Muscle layer of colon (tissue), 2 donors: Measurements from ENCODE around the gene SLC10A7.
"Not testable (repeated sequence)": the region's sequence is repeated elsewhere in the genome, so short reads cannot be mapped to it uniquely, and the experiment has no call there.

ENCODE experiments used
- H3K27ac ChIP-seq: one replicate; pipeline ENCODE4 v1.7.0; 2013; ENCODE audit warnings: low read depth, mild to moderate bottlenecking, low read length, moderate library complexity
- H3K27me3 ChIP-seq, 2 donors: one replicate each; pipeline ENCODE4 v1.7.0; 2013; ENCODE audit warnings: low read length in 2 of 2, mild to moderate bottlenecking in 2 of 2; ENCODE audit not compliant: insufficient read depth in 2 of 2, control insufficient read depth in 1 of 2
- H3K36me3 ChIP-seq: one replicate; pipeline ENCODE4 v1.7.0; 2013; ENCODE audit warnings: mild to moderate bottlenecking, low read length; ENCODE audit not compliant: insufficient read depth
- H3K4me1 ChIP-seq: one replicate; pipeline ENCODE4 v1.7.0; 2013; ENCODE audit warnings: mild to moderate bottlenecking, low read length; ENCODE audit not compliant: insufficient read depth
- H3K4me3 ChIP-seq, 2 donors: one replicate each; pipeline ENCODE4 v1.7.0; 2013; ENCODE audit warnings: low read length in 2 of 2, low read depth in 1 of 2, mild to moderate bottlenecking in 1 of 2, moderate library complexity in 1 of 2
- H3K9ac ChIP-seq: one replicate; pipeline ENCODE4 v1.7.0; 2013; ENCODE audit warnings: low read length
- H3K9me3 ChIP-seq: one replicate; pipeline ENCODE4 v1.7.0; 2013; ENCODE audit warnings: mild to moderate bottlenecking, low read length
- donor health status: abdominal sarcoma.
- donor health status: Adenocarcinoma of cecum.

Gene SLC10A7

DNA sequence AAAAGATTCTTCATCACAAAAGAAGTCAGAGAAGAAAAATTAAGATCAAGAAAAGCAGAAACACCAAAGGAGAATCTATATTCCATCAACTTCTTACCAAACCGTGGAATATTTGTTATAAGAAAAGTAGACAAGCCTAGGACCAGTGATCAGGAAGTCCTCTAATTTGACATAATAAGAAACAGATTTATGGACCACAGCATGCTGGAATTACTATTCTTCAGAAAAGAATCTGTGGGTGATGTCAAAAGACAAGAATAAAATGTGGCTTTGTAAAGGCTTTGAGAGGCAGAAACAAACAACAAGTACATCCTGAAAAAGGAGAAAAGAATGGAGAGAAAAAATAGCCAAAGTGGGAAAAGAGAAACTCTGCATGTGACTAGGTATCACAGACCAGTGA is 123.3 kb downstream of the SLC10A7 start:
- H3K27ac ChIP-seq: no peak overlapping the region
- no peak overlapping the region for H3K9ac ChIP-seq
- H3K4me1 ChIP-seq: no peaks in the 10 kb centered on the region
- no peaks in the 10 kb centered on the region for H3K36me3 ChIP-seq
- H3K27me3 ChIP-seq: no peaks in the 10 kb centered on the region
- no peak overlapping the region for H3K4me3 ChIP-seq
- no peaks in the 10 kb centered on the region for H3K9me3 ChIP-seq

DNA sequence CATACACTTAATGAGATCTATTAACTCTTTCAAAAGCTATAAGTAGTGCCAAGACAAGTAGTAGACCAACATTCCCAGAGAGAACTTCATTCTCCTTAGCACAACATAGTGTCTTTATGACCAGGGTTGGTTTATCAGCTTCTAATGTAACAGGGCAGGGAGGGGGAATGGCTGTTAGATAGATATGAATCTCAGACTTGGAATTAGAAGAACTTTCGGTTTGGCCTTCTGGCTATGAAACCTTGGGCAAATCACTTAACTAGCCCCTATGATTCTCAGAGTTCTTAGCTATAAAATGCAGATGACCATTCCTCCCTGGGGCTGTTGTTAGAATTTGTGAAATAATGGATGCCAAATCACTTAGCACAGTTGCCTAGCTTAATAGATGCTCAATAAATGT is 132.2 kb downstream of the SLC10A7 start:
- Histone ChIP-seq H3K36me3 (no peaks in the 10 kb centered on the region), H3K9me3 (no peaks in the 10 kb centered on the region), H3K9ac (no peak overlapping the region), H3K4me1 (no peaks in the 10 kb centered on the region), H3K27ac (no peak overlapping the region), H3K4me3 (no peak overlapping the region), H3K27me3 (no peaks in the 10 kb centered on the region)

DNA sequence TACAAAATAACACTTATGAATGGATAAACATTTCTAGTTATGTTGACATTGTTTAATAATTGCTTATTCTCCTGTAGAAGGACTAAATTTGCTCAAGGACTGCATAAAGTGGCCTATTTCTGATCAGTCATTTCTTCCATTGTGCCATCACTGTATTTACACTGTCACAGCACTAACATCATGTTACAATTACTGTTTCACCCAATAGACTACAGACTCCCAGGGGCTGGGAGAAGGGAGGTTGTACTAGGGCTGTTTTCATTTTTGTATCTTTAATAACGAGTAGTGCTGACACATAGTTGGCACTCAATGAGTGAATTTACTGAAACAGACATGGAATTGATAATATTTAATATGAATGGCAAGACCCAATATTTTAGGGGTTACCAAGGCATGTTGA is 139.5 kb downstream of the SLC10A7 start:
- H3K4me1 ChIP-seq: no peaks in the 10 kb centered on the region
- no peak overlapping the region for H3K4me3 ChIP-seq
- H3K27me3 ChIP-seq: no peaks in the 10 kb centered on the region
- no peak overlapping the region for H3K9ac ChIP-seq
- no peaks in the 10 kb centered on the region for H3K36me3 ChIP-seq
- no peak overlapping the region for H3K27ac ChIP-seq
- H3K9me3 ChIP-seq: no peaks in the 10 kb centered on the region

DNA sequence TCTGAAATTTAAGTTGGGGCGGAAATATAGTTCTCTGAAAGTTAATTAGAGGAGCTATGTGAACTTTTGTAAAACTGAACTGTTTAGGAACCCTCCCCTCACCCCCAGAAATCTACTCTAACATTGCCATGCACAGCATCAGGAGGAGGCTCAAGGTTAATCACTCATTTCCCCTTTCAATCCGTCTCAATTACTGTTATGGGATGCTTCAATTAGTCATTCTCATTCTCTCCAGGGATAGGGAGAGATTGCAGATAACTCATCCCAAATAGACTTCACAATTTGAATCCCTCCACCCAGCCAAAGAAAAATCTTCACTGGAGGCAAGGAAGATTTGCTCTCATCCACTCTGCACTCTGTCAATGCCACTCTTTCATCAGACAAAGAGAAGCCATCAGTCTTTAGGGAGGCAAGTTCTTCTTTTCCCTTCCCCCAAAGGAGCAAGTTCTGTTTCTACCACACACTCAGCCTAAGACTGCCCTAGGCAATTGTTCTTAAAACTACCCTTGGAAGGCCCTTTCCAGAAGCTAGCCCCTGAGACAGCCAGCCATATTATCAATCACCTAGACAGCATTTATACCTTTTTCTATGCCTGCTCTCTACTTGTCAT is 140.4 kb downstream of the SLC10A7 start:
- Histone ChIP-seq H3K27me3 (no peaks in the 10 kb centered on the region), H3K4me1 (no peaks in the 10 kb centered on the region), H3K4me3 (no peak overlapping the region), H3K9ac (no peak overlapping the region), H3K27ac (no peak overlapping the region), H3K36me3 (no peaks in the 10 kb centered on the region), H3K9me3 (no peaks in the 10 kb centered on the region)

DNA sequence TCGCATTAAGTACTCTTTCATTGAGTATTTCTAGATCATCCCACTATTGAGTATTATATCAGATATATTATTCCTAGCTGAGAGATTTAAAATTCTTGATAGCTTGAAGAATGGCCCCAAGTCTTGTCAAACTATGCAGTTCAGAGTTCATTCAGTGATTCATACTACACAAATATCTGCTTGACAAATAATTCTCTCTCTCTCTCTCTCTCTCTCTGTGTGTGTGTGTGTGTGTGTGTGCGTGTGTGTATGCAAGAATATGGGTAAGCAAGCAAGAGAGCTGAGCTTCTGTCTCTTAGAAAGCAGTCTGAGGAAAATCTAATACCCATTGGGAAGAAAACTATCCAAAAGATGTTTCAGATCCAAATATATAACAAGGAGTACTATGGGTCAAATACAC is 142.0 kb downstream of the SLC10A7 start:
- H3K27ac ChIP-seq: no peak overlapping the region
- H3K9me3 ChIP-seq: no peaks in the 10 kb centered on the region
- no peaks in the 10 kb centered on the region for H3K4me1 ChIP-seq
- no peaks in the 10 kb centered on the region for H3K27me3 ChIP-seq
- H3K9ac ChIP-seq: no peak overlapping the region
- H3K4me3 ChIP-seq: no peak overlapping the region
- H3K36me3 ChIP-seq: no peaks in the 10 kb centered on the region

DNA sequence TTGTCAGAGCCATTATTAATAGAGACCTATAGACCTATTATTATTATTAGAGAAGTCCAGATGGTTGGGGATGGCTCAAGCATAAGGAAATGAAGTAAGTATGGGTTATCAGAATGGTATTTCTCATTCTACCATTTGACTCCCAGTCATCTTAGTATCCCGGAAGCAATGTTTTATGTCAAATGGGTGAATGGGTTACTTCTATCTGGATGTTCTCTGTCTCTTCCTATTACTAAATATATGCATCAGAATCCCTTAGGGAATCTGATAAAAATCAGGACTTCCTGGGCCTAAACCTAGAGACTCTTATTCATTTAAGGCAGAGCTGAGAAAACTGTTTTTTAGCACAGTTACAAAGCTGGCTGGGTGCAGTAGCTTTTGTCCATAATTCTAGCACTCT is 149.9 kb downstream of the SLC10A7 start:
- Histone ChIP-seq H3K4me3 (no peak overlapping the region), H3K27ac (no peak overlapping the region), H3K9me3 (no peaks in the 10 kb centered on the region), H3K36me3 (no peaks in the 10 kb centered on the region), H3K4me1 (no peaks in the 10 kb centered on the region), H3K27me3 (no peaks in the 10 kb centered on the region), H3K9ac (no peak overlapping the region)

DNA sequence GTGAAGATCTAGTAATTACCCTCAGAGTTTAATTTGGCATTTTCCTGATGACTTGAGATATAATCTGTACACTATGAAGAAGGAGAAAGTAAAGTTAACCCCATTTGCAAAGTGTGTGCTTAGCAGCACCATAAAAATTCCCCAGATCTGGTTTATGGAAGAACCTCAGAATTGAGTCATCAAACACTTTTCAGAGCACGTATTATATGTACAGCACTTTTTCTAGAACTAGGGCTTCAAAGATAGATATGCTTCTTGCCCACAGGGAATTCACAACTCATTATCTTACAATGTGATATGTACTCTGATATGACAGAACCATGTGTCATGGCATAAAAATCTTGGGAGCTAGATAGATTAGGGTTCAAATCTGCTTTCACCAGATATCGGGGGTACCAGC is 150.9 kb downstream of the SLC10A7 start:
- Histone ChIP-seq H3K4me1 (no peaks in the 10 kb centered on the region), H3K27me3 (no peaks in the 10 kb centered on the region), H3K36me3 (no peaks in the 10 kb centered on the region), H3K9ac (no peak overlapping the region), H3K9me3 (no peaks in the 10 kb centered on the region), H3K27ac (no peak overlapping the region), H3K4me3 (no peak overlapping the region)

DNA sequence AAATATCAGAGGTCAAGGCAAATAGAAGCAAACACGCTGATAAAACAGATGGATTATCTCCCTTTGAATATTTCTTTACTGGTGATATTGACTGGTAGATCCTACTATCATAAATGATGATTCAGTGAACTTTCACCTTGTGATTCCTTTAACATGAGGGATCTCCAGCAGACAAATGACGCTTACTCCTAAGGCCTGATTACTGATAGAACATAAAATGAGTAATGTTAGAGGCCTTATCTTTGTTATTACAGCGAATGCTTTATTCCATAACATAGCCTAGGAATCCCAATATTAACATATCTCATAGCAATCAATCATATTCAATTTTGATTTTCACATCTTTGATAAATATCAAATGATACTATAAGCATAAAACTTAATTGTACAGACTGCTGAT is 152.3 kb downstream of the SLC10A7 start:
- Histone ChIP-seq H3K9me3 (no peaks in the 10 kb centered on the region), H3K36me3 (no peaks in the 10 kb centered on the region), H3K4me3 (no peak overlapping the region), H3K9ac (no peak overlapping the region), H3K27me3 (no peaks in the 10 kb centered on the region), H3K27ac (no peak overlapping the region), H3K4me1 (no peaks in the 10 kb centered on the region)

DNA sequence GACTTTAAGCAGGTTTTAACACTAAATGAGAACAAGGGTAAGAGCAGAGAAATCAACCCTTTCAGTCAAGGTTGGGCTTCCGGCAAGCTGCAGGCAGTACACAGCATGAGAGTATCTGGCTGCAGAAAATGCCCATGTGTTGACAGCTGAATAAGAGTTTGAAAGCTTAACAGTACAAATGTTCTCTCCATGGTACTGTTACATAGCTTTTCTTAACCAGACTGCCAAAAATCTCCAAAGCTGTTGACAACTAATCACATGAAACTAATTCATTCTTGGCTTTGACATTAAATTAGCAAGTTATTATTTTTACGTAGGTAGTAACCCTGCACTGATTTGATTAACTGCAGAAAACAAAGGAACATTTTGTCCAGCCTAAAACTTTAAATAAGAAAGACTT is 153.5 kb downstream of the SLC10A7 start:
- no peak overlapping the region for H3K9ac ChIP-seq
- no peaks in the 10 kb centered on the region for H3K27me3 ChIP-seq
- H3K4me1 ChIP-seq: no peaks in the 10 kb centered on the region
- H3K27ac ChIP-seq: no peak overlapping the region
- H3K4me3 ChIP-seq: no peak overlapping the region
- no peaks in the 10 kb centered on the region for H3K9me3 ChIP-seq
- no peaks in the 10 kb centered on the region for H3K36me3 ChIP-seq

DNA sequence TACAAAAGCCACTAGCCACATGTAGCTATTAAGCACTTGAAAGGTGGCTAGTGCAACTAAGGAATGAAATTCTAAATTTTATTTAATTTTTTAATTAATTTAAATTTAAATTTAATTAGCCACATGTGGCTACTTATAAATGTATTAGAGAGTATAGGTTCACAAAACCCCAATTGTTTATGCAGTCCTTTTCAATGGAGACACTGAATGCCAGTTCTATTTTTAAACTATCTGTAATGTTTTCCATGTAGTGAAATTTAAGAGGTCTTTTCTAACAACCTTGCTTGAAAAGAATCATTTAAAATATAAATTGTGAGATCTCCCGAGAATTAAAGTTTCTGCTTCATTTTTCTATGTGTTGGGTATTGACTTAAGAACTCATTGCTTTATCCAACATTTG is 154.4 kb downstream of the SLC10A7 start:
- H3K27me3 ChIP-seq: no peaks in the 10 kb centered on the region
- no peaks in the 10 kb centered on the region for H3K36me3 ChIP-seq
- H3K4me1 ChIP-seq: no peaks in the 10 kb centered on the region
- H3K4me3 ChIP-seq: no peak overlapping the region
- H3K9ac ChIP-seq: no peak overlapping the region
- H3K27ac ChIP-seq: no peak overlapping the region
- H3K9me3 ChIP-seq: no peaks in the 10 kb centered on the region

DNA sequence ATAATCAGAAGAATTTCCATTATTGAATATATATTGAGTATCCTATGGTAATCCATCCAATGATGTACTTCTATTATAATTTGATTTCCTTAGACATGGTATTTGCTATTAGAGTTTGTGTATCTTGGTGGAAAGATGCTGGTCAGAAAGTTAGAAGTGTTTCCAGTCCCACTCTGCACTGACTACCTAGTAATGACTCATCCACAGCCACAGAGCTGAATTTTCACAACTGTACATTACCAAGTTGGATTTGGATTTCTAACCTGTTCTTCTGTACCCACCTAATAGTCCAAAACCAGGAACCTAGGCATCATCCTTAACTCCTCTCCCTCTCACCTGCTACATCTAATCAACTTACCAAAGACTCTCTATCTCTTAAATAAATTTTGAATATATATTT is 162.0 kb downstream of the SLC10A7 start:
- no peaks in the 10 kb centered on the region for H3K27me3 ChIP-seq
- no peak overlapping the region for H3K4me3 ChIP-seq
- H3K9me3 ChIP-seq: no peaks in the 10 kb centered on the region
- no peak overlapping the region for H3K9ac ChIP-seq
- H3K36me3 ChIP-seq: no peaks in the 10 kb centered on the region
- H3K4me1 ChIP-seq: no peaks in the 10 kb centered on the region
- no peak overlapping the region for H3K27ac ChIP-seq

DNA sequence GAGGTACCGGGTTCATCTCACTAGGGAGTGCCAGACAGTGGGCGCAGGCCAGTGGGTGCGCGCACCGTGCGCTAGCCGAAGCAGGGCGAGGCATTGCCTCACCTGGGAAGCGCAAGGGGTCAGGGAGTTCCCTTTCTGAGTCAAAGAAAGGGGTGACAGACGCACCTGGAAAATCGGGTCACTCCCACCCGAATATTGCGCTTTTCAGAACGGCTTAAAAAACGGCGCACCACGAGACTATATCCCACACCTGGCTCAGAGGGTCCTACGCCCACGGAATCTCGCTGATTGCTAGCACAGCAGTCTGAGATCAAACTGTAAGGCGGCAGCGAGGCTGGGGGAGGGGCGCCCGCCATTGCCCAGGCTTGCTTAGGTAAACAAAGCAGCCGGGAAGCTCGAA is 171.6 kb downstream of the SLC10A7 start:
- H3K4me1 ChIP-seq, H3K9me3 ChIP-seq, H3K4me3 ChIP-seq, H3K36me3 ChIP-seq, H3K9ac ChIP-seq, H3K27ac ChIP-seq, H3K27me3 ChIP-seq: not testable (repeated sequence)
